ENCODE data around the gene E2F1. TPM values are rescaled to one million over a fixed set of nuclear protein-coding genes. Genes with fewer than 3 reads are reported as not detected.

The E2F1 gene
- total RNA-seq, 4 donors from 2014 or later = 1.8 to 5.0 (median 2.9) TPM

- H3K4me1 ChIP-seq = peaks cover 40 to 57% (median 51%) of the 10 kb centered on the region in 4 donors
- no peak for DNase-seq (ENCODE audit: extremely low spot score)
- H3K36me3 ChIP-seq = peaks cover 0 to 21% (median 17%) of the 10 kb centered on the region in 4 donors
- no peaks in the 10 kb centered on the region for H3K9me3 ChIP-seq
- peak overlapping the region in 2 of 4 donors; percentile 92 to 93 for H3K27ac ChIP-seq (replicated peaks in 1 of 4)
- no peak overlapping the region for H3K4me3 ChIP-seq
- WGBS = 100% methylated on average over 2 of the region's 2 CpGs
- TF ChIP-seq POLR2AphosphoS5 (IDR thresholded peaks at IDR 0.05) (no peak), EP300 (IDR thresholded peaks at IDR 0.05) (no peak), POLR2A (IDR thresholded peaks at IDR 0.05; ENCODE audit: low read depth) (no peak)
- TF ChIP-seq, protein P1, sequence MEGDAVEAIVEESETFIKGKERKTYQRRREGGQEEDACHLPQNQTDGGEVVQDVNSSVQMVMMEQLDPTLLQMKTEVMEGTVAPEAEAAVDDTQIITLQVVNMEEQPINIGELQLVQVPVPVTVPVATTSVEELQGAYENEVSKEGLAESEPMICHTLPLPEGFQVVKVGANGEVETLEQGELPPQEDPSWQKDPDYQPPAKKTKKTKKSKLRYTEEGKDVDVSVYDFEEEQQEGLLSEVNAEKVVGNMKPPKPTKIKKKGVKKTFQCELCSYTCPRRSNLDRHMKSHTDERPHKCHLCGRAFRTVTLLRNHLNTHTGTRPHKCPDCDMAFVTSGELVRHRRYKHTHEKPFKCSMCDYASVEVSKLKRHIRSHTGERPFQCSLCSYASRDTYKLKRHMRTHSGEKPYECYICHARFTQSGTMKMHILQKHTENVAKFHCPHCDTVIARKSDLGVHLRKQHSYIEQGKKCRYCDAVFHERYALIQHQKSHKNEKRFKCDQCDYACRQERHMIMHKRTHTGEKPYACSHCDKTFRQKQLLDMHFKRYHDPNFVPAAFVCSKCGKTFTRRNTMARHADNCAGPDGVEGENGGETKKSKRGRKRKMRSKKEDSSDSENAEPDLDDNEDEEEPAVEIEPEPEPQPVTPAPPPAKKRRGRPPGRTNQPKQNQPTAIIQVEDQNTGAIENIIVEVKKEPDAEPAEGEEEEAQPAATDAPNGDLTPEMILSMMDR (IDR thresholded peaks at IDR 0.05) = no peak
- intact Hi-C loops (cut with DNase I) = no loop called here
- H3K27me3 ChIP-seq = no peaks in the 10 kb centered on the region
These were observed 21.4 kb downstream of the E2F1 start for GRCh38 chr20:33664762-33665144.

DNA sequence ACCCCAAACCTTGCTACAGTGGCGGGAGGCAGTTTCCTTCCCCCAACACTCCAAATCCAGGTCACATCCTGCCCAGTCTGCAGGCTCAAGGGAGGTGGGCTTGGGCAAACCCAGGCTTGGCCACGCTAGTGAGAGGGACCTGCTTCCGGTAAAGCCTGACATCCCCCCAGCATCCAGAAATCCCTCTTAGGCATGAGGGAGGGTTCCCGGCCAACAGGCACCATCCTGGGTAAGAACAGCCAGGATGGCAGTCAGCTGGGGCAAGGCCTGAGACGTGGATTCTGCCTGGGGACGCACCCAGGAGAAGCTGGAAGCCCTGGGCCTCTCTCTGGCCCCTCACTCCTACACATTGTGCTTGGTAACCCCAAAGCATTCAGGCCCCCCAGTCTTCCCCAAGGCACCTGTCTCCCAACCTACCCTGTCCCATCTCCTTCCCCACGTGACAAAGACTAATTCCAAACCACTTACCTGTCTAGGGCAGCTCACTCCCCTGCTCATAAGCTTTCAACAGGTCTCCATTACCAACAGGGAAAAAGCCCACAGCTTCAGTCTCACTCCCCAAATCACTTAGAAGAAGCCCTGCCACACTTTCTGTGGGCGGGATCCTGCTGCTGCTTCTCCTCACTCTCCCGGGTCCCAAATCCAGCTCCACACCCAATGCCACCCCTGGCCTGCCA is 22.0 kb downstream of the E2F1 start:
- intact Hi-C loops (cut with DNase I) = no loop called here
- no peak for TF ChIP-seq POLR2A (IDR thresholded peaks at IDR 0.05; ENCODE audit: low read depth)
- no peak for TF ChIP-seq POLR2AphosphoS5 (IDR thresholded peaks at IDR 0.05)
- peak overlapping the region; percentile 87 to 96 (median 92) for H3K27ac ChIP-seq (replicated peaks in 1 of 4)
- H3K4me3 ChIP-seq = peak overlapping the region; percentile 75 to 94 (median 82)
- 68% methylated on average over 4 of the region's 9 CpGs for WGBS
- no peaks in the 10 kb centered on the region for H3K9me3 ChIP-seq
- DNase-seq (ENCODE audit: extremely low spot score) = no peak
- H3K27me3 ChIP-seq = no peaks in the 10 kb centered on the region
- peaks cover 40 to 57% (median 51%) of the 10 kb centered on the region in 4 donors for H3K4me1 ChIP-seq
- H3K36me3 ChIP-seq = peaks cover 0 to 21% (median 18%) of the 10 kb centered on the region in 4 donors

GRCh38 chr20:33663161-33664084 is 22.8 kb downstream of the E2F1 start:
- H3K27me3 ChIP-seq = no peaks in the 10 kb centered on the region
- H3K4me1 ChIP-seq = peaks cover 40 to 53% (median 49%) of the 10 kb centered on the region in 4 donors
- no peaks in the 10 kb centered on the region for H3K9me3 ChIP-seq
- H3K36me3 ChIP-seq = peaks cover 0 to 23% (median 19%) of the 10 kb centered on the region in 4 donors
- peak overlapping the region; percentile 87 to 96 (median 92) for H3K27ac ChIP-seq (replicated peaks in 1 of 4)
- WGBS = 0% methylated on average over 11 of the region's 84 CpGs
- TF ChIP-seq POLR2AphosphoS5 (IDR thresholded peaks at IDR 0.05) (peak; percentile 60 to 85), POLR2A (IDR thresholded peaks at IDR 0.05; ENCODE audit: low read depth) (peak; percentile 35), EP300 (IDR thresholded peaks at IDR 0.05) (no peak)
- TF ChIP-seq, protein P1 (IDR thresholded peaks at IDR 0.05) = peak in 2 of 3 experiments; percentile 7 to 14
- intact Hi-C loops (cut with DNase I) = no loop called here
- peak overlapping the region; percentile 75 to 94 (median 82) for H3K4me3 ChIP-seq
- DNase-seq (ENCODE audit: extremely low spot score) = no peak

GRCh38 chr20:33662172-33662571 is 24.0 kb downstream of the E2F1 start, which contains the start of gene C20orf144:
Gene C20orf144 (plus strand): TSS chr20:33662327. CDS start chr20:33662346, 19 bp downstream.
- WGBS = 97% methylated on average over 10 of the region's 10 CpGs
- Histone ChIP-seq H3K4me3 (peak within 1 kb of the TSS; percentile 75 to 94 (median 82)), H3K27ac (replicated peaks in 1 of 4) (peak within 1 kb of the TSS; percentile 87 to 96 (median 92)), H3K27me3 (no peaks in the 10 kb centered on the region), H3K9me3 (no peaks in the 10 kb centered on the region), H3K36me3 (peaks cover 11 to 36% (median 32%) of the 10 kb centered on the region in 4 donors), H3K4me1 (peaks cover 29 to 40% (median 36%) of the 10 kb centered on the region in 4 donors)
- no peak for DNase-seq (ENCODE audit: extremely low spot score)
- intact Hi-C loops (cut with DNase I) = no loop called here
- TF ChIP-seq POLR2AphosphoS5 (IDR thresholded peaks at IDR 0.05) (no peak), POLR2A (IDR thresholded peaks at IDR 0.05; ENCODE audit: low read depth) (no peak)

- DNase-seq (ENCODE audit: extremely low spot score) = no peak
- intact Hi-C loops (cut with DNase I) = no loop called here
- H3K4me3 ChIP-seq = no peak overlapping the region
These were observed 25.5 kb downstream of the E2F1 start for GRCh38 chr20:33660685-33661058.

More at GRCh38 chr20:33660685-33661058, 25.5 kb downstream of the E2F1 start:
- H3K27me3 ChIP-seq = no peaks in the 10 kb centered on the region
- H3K9me3 ChIP-seq = no peaks in the 10 kb centered on the region
- H3K27ac ChIP-seq (replicated peaks in 1 of 4) = no peak overlapping the region
- 90% methylated on average over 7 of the region's 7 CpGs for WGBS
- no peak for TF ChIP-seq POLR2A (IDR thresholded peaks at IDR 0.05; ENCODE audit: low read depth)
- peaks cover 12 to 47% (median 38%) of the 10 kb centered on the region in 4 donors for H3K36me3 ChIP-seq
- H3K4me1 ChIP-seq = peaks cover 19 to 28% (median 23%) of the 10 kb centered on the region in 4 donors

All from esophagus muscularis mucosa (tissue), 4 donors.